Fibroblast of pulmonary artery (primary cell): Measurements from ENCODE around the gene C1QL2.

Experiments used
- DNase-seq: peaks from one replicate; pipeline ENCODE4 v3.0.0-alpha.2; 2010; ENCODE audit warnings: low read depth
- H3K4me3 ChIP-seq: replicated peaks from 2 replicates; pipeline ENCODE4 v1.5.1; 2011; ENCODE audit warnings: low read depth, mild to moderate bottlenecking, control low read depth, low read length, moderate library complexity
- CTCF ChIP-seq: IDR thresholded peaks from 2 replicates; pipeline ENCODE4 v1.5.1; 2011; ENCODE audit warnings: mild to moderate bottlenecking, control low read depth, low read length, inconsistent platforms; ENCODE audit errors: missing control alignments

C1QL2 gene

GRCh38 chr2:119157850-119158511, 570 bp downstream of the C1QL2 start:
- TF ChIP-seq CTCF = no peak
- no peak for DNase-seq
- no peak overlapping the region for H3K4me3 ChIP-seq

GRCh38 chr2:119156891-119157773, 1.4 kb downstream of the C1QL2 start:
- H3K4me3 ChIP-seq = no peak overlapping the region
- no peak for TF ChIP-seq CTCF
- no peak for DNase-seq

GRCh38 chr2:119156105-119156890, 2.3 kb downstream of the C1QL2 start:
- H3K4me3 ChIP-seq = no peak overlapping the region
- DNase-seq = no peak
- TF ChIP-seq CTCF = no peak

- DNase-seq = no peak
- TF ChIP-seq CTCF = no peak
- no peak overlapping the region for H3K4me3 ChIP-seq
Measured at GRCh38 chr2:119155633-119156032, 2.9 kb downstream of the C1QL2 start.

- no peak for TF ChIP-seq CTCF
- H3K4me3 ChIP-seq = no peak overlapping the region
- no peak for DNase-seq
Measured at GRCh38 chr2:119154076-119154475, 4.5 kb downstream of the C1QL2 start.

- no peak overlapping the region for H3K4me3 ChIP-seq
- TF ChIP-seq CTCF = no peak
- DNase-seq = no peak
Measured at GRCh38 chr2:119149611-119150010, 8.9 kb downstream of the C1QL2 start.
